Measurements from ENCODE around the gene PXDN. TPM values are rescaled to one million over a fixed set of nuclear protein-coding genes. Genes with fewer than 3 reads are reported as not detected.
"Not testable (repeated sequence)": the region's sequence is repeated elsewhere in the genome, so short reads cannot be mapped to it uniquely, and the experiment has no call there.

The PXDN gene
- total RNA-seq, 6 experiments from 2014 or later, result 283 to 403 (median 323) TPM

- peak overlapping the region; percentile 65 for H3K4me3 Mint-ChIP-seq
Measured at GRCh38 chr2:1736045-1736444, 8.3 kb downstream of the PXDN start.

GRCh38 chr2:1733298-1733697 is 11.0 kb downstream of the PXDN start:
- H3K9me3 Mint-ChIP-seq; DNase-seq; H3K27ac Mint-ChIP-seq; H3K27me3 Mint-ChIP-seq (ENCODE audit: insufficient read depth); H3K4me3 Mint-ChIP-seq: not testable (repeated sequence)
- Mint-ChIP-seq H3K4me1 (ENCODE audit: low read depth) (peaks cover 86% of the 10 kb centered on the region), H3K36me3 (ENCODE audit: low read depth) (peaks cover 27% of the 10 kb centered on the region)

More at GRCh38 chr2:1736045-1736444, 8.3 kb downstream of the PXDN start:
- Mint-ChIP-seq H3K36me3 (ENCODE audit: low read depth) (peaks cover 39% of the 10 kb centered on the region), H3K27ac (peak overlapping the region; percentile 94), H3K27me3 (ENCODE audit: insufficient read depth) (peaks cover 2% of the 10 kb centered on the region), H3K4me1 (ENCODE audit: low read depth) (peaks cover 86% of the 10 kb centered on the region), H3K9me3 (peaks cover 5% of the 10 kb centered on the region; the same call in 1 of the 2 replicates)
- TF ChIP-seq CTCF (IDR thresholded peaks at IDR 0.05), result no peak
- DNase-seq, result peak; percentile 12

GRCh38 chr2:1731963-1732768 is 12.1 kb downstream of the PXDN start:
- peaks cover 5% of the 10 kb centered on the region; the same call in 1 of the 2 replicates for H3K9me3 Mint-ChIP-seq
- DNase-seq, result peak; percentile 85
- peak overlapping the region; percentile 87 for H3K4me3 Mint-ChIP-seq
- TF ChIP-seq CTCF (IDR thresholded peaks at IDR 0.05), result no peak
- H3K4me1 Mint-ChIP-seq (ENCODE audit: low read depth), result peaks cover 87% of the 10 kb centered on the region
- H3K36me3 Mint-ChIP-seq (ENCODE audit: low read depth), result peaks cover 30% of the 10 kb centered on the region
- H3K27me3 Mint-ChIP-seq (ENCODE audit: insufficient read depth), result no peaks in the 10 kb centered on the region; the same call in none of the 2 replicates
- peak overlapping the region; percentile 97 for H3K27ac Mint-ChIP-seq

- no peak for DNase-seq
- peaks cover 87% of the 10 kb centered on the region for H3K4me1 Mint-ChIP-seq (ENCODE audit: low read depth)
- H3K27ac Mint-ChIP-seq, result peak overlapping the region; percentile 97
- H3K9me3 Mint-ChIP-seq, result peaks cover 5% of the 10 kb centered on the region; the same call in 1 of the 2 replicates
- peak overlapping the region; percentile 87 for H3K4me3 Mint-ChIP-seq
- H3K27me3 Mint-ChIP-seq (ENCODE audit: insufficient read depth), result no peaks in the 10 kb centered on the region; the same call in none of the 2 replicates
- peaks cover 36% of the 10 kb centered on the region for H3K36me3 Mint-ChIP-seq (ENCODE audit: low read depth)
- TF ChIP-seq CTCF (IDR thresholded peaks at IDR 0.05), result no peak
Measured at GRCh38 chr2:1731447-1731962, 12.8 kb downstream of the PXDN start.

GRCh38 chr2:1730015-1730927 is 14.0 kb downstream of the PXDN start:
- TF ChIP-seq CTCF (IDR thresholded peaks at IDR 0.05), result no peak
- peak; percentile 82 for DNase-seq
- peaks cover 25% of the 10 kb centered on the region for H3K36me3 Mint-ChIP-seq (ENCODE audit: low read depth)
- peak overlapping the region; percentile 97 for H3K27ac Mint-ChIP-seq
- peak overlapping the region; percentile 87 for H3K4me3 Mint-ChIP-seq
- no peaks in the 10 kb centered on the region; the same call in none of the 2 replicates for H3K27me3 Mint-ChIP-seq (ENCODE audit: insufficient read depth)
- H3K9me3 Mint-ChIP-seq, result peaks cover 4% of the 10 kb centered on the region; the same call in 1 of the 2 replicates
- H3K4me1 Mint-ChIP-seq (ENCODE audit: low read depth), result peaks cover 75% of the 10 kb centered on the region

Data from HFFc6 (cell line).